ENCODE measurements around the gene CHST9.
"Not testable (repeated sequence)": the region's sequence is repeated elsewhere in the genome, so short reads cannot be mapped to it uniquely, and the experiment has no call there.

Gene CHST9

DNA sequence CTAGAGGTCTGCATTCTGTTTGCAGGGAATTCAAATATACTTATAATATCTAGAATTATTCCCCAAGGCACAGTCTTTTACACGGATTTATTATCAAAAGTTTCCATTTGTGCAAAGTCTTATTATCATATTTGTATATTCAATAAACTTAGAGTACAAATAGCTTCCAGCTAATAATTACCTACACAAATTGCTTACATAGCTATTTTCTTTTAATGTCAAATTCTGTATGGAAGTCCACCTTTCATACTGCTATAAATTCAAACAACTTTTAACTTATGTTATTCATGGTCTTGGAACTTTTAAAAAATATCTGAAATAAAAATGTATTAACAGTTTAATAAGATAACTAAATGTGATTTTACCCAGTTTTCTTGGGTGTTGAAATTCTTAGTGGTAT, 13.1 kb downstream of the CHST9 start:
- no peak for DNase-seq

DNA sequence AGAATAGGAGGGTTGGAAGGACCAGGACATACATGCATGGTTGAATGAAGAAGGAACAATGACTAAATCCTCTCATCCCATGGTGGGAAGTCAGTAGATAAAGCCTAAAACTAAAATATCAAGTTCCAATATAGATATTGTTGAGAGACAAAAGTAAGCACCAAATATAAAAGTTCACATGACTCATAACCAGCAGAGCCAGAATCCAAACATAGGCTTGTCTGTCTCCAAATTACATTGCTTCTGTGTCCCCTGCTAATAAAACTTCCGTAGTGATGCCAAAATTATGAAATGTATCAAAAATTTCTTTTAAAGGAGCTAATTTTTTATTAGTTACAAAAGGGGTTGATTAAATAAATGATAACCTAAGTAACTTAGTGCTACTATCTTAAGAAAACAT, 19.7 kb downstream of the CHST9 start:
- no peak for DNase-seq

DNA sequence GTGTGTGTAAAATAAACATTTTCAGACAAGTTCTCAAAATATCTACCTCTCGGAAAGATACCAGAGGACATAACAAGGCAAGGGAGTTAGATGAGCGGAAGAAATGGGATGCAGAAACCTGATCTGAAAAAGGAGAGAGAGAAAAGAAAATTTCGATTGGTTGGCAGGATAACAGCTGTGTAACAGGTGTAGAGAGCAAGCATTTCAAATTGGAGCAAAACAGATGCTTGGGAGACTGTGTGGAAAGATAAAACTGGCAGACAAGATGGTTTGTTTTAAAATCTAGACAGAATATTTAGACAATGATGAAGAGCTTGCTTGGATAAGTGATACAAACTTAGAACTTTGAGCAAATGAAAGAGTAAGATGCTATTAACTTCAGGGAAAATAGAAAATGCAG, 20.2 kb downstream of the CHST9 start:
- no peak for DNase-seq

DNA sequence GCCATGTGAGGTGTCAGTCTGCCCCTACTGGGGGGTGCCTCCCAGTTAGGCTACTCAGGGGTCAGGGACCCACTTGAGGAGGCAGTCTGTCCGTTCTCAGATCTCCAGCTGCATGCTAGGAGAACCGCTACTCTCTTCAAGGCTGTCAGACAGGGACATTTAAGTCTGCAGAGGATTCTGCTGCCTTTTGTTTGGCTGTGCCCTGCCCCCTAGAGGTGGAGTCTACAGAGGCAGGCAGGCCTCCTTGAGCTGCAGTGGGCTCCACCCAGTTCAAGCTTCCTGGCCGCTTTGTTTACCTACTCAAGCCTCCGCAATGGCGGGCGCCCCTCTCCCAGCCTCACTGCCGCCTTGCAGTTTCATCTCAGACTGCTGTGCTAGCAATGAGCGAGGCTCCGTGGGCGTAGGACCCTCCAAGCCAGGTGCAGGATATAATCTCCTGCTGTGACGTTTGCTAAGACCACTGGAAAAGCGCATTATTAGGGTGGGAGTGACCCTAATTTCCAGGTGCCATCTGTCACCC, 21.9 kb downstream of the CHST9 start:
- DNase-seq, result not testable (repeated sequence)

DNA sequence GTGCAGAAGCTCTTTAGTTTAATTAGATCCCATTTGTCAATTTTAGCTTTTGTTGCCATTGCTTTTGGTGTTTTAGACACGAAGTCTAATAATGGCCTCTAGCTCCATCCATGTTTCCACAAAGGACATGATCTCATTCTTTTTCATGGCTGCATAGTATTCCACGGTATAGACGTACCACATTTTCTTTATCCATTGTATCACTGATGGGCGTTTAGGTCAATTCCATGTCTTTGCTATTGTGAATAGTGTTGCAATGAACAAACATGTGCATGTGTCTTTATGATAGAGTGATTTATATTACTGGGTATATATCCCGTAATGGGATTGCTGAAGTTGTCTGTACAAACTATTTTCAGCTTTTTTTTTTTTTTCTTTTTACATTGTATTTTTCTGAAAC, 35.9 kb downstream of the CHST9 start:
- not testable (repeated sequence) for DNase-seq

DNA sequence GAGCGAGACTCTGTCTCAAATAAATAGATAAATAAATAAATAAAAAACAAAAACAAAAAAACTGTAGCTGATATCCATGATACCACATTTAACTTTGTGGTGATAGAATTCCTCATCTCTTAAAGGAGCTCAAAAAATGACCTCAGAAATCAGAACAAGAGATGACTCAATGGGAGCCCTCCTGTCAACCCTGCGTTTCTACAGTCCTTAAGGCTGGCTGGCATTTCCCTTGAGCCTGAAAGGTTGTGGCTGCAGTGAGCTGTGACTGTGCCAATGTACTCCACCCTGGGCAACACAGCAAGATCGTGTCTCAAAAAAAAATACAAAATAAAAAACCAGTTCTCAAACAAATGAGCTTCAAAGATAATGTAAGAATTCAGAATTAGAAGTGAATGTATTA, 40.4 kb downstream of the CHST9 start:
- DNase-seq, result no peak

DNA sequence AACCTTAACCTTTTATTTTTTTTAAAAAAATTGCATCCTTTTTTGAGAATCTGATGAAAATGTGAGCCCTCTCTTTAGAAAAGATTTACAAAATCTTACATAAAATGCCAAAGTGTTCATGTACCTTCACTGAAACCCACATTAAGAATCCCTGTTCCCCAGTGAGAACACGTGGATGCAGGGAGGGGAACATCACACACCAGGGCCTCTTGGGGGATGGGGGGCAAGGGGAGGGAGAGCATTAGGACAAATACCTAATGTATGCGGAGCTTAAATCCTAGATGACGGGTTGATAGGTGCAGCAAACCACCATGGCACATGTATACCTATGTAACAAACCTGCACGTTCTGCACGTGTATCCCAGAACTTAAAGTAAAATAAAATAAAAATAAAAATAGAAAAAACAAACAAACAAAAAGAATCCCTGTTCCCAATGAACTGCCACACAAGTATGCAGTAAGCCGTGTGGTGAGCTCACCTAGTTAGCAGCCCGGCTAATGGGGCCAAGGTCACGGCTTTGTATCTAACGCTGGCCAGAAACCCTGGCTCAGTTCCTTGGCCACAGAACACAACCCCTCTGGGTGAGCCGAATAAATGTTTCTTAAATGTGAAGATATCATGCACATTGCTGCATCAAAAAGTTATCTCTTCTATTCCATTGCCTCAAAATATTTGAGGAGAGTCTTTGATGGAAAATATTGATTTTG, 41.4 kb downstream of the CHST9 start:
- no peak for DNase-seq

DNA sequence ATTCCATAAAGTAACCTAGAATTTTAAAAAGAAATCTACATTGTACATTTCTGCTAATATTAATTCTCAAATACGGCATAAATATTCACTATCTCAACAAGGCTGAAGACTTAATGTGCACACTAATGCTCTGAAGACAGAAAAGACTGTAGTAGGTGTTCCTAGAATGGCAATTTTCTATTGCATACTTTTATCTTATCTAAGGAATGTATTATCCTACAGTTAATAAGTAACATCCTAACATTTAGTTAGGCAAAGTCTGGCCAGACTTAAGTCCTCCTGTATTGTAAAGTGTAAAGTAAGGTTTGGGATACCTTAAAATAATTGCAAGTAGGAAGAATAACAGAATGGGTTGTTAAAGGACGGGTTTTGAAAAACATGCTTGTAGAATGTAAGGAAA, 42.2 kb downstream of the CHST9 start:
- no peak for DNase-seq

DNA sequence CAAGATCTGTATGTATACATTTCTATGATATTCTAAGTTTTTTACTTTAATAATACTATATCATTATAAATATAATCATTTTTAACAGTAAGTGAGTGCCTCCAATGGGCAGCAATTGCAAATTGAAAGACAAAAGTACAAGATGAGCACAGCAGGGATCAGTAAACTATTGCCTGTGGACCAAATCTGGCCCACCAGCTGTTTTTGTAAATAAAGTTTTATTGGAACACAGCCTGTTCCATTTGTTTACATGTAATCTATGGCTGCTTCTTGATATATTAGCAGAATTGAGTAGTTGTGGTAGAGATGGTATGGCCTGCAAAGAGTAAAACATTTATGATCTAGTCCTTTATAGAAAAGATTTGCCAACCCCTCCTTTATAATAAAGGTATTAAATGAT, 43.2 kb downstream of the CHST9 start:
- no peak for DNase-seq

DNA sequence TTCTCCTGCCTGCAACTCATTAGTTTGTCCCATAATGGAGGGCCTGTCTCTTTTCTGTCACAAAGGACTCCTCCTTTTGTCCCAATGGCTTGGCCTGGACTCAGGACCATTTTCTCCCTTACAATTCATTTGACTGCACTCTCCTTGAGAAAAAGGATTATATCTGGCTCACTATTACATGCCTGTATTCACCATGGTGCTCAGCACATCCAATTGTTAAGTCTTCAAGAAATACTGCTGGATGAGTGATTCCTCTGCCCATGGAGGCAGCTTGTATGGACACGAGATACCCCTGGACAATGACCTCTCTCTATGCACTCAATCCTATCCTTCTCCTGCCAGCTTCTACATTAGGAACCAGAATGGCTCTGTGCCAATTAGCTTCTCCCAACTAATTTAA, 47.0 kb downstream of the CHST9 start:
- no peak for DNase-seq

DNA sequence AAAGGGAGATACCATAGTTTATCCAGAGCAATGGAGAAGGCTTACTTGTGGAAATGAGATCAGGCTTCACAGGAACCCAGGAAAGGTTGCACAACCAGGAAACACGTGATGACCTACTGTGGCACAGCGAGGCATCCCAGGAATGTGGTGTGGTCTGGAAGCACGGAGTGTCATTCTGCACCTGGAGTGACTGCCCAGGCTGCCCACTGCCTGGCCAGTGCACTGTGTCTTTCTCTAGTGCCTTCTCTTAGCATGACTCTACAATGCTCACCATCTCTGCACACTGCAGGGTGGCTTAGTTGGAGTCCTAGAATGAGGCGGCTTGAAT, 48.9 kb downstream of the CHST9 start:
- DNase-seq, result no peak

DNA sequence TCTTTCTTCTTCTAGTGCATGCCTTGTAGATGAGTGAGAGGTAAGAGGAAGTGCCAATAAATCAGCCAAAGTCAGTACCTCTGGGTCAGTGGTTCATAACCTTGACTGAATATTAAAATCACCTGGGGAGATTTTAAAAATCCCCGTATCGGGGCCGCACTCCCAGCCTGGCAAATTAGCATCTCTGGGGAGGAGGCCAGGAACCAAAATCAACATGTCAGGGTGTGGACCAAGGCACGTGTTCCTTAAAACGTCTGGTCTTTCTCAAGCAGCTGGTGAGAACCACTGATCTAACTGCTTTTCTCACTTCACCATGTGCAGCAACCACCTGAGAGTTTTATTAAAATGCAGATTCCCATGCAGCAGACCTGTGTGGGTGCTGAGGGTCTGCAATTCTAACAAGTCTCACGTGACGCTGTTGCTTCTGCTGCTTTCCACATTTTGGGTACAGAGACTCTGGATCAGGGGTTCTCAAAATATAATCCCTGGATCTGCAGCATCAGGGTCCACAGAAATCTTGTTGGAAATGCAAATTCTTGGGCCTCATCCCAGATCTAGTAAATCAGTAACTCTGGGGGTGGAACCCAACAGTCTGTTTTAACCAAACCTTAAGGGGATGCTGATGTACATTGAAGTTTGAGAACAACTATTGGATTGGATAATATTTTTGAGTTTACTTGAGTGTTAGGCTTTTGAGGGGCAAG, 49.5 kb downstream of the CHST9 start:
- no peak for DNase-seq

DNA sequence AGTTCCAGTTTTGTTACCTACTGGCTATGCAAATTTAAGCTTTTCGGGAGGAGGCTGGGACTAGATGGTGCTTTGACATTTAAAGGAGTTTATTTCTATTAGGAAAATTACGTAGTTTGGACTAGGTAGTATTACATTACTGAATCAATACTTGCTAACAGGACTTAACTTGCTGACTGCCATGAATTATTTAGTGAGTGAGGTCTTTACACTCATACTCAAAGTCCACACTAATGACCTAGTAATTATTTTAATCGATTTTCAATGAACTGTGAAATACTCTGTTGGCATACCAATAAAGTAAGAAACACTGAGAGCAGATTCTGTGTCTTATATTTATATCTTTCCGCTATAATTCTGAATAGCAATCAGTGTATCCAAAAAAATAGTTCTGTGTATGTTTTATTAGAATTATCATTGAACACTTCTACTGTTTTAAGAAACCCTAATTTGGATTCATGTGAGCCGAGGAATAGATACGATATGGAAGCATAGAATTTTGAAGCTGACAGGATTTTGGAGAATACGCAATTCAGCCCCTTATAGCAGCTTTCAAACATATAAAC, 55.0 kb downstream of the CHST9 start:
- DNase-seq, result no peak

DNA sequence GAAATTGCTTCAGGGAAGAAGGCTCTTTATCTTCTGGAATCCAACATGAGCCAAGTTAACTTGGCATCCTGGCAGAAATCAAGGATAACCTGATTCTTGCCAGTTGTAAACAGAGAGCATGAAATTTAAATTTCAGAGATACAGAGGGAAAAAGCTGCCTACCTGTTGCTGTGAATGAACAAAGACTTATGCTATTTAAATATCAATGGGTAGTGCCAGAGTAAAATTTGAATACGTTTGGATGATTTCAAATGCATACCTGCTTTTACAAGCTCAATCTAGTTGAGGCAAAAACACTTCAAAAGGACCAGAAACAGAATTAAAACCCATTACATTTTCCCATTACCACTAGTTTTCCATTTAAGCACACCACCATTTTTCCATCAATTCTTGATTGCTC, 60.9 kb downstream of the CHST9 start:
- no peak for DNase-seq

DNA sequence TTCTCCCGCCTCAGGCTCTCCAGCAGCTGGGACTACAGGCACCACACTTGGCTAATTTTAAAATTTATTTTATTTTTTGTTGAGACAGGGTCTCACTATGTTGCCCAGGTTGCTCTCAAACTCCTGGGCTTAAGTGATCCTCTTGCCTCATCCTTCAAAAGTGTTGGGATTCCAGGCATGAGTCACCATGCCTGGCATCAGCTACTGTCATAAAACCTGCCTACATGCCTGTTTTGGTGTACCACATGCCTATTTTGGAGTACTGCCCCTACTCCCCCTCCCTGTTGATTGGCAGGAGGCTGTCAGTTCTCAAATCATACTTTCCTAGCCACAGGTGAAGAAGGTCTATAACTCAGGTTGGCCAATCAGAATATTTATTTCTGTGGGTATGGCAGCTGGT, 64.0 kb downstream of the CHST9 start:
- no peak for DNase-seq

DNA sequence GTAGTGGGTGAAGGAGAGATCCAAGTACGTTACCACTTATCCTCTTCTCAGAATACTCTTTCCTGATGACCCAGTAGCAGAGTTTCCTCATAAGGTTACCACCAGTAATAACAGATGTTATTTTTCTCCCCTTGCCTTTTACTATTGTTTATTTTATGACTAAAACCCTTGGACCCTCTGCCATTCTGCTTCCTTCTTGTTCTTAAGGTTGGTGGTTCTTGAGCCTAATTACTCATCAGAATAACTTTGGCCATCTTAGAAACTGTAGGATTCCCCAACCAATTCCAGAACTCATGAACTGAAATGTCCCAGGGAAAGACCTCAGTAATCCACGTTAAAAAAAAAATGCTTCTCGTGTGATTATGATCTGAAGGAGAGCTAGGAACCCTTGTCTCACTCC, 64.9 kb downstream of the CHST9 start:
- DNase-seq, result no peak

DNA sequence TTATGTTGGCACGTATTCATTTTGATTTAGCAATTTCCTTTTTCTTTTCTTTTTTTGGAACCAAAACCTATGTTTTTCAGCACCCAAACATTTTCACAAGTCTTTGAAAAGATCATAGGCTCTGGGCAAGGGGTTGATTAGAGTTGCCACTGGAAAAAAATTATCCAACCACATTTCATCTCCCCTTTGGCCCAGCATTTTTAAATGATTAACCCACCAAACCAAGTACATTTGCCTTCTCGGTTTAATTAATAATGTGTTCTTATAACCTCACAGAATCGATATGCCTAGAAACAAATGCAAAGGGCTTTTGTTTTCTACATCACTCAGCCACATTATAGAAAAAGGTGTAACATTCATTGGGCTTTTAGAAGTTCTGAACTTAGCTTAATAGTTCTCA, 66.1 kb downstream of the CHST9 start:
- DNase-seq, result no peak

DNA sequence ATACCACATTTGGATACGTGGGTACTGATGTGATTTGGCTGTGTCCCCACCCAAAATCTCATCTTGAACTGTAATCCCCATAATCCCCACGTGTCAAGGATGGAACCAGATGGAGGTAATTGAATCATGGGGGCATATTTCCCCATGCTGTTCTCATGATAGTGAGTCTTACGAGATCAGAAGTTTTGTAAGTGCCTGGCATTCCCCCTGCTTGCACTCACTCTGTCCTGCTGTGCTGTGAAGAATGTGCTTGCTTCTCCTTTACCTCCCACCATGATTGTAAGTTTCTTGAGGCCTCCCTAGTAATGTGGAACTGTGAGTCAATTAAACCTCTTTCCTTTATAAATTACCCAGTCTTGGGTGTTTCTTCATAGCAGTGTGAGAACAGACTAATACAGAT, 70.3 kb downstream of the CHST9 start:
- DNase-seq, result no peak

DNA sequence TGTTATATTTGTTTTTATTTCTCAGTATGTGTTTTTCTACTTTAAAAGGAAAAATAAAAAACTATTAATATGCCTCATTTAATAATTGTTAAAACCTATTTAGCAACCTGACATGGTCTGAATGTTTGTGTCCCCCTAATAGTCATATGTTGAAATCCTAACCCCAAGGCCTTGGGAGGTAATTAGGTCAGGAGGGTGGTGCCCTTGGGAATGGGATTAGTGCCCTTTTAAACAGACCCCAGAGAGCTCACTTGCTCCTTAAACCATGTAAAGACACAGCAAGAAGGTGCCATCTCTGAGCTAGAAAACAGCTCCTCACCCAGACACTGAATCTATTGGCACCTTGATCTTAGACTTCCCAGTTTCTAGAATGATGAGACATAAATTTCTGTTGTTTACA, 71.8 kb downstream of the CHST9 start:
- no peak for DNase-seq

DNA sequence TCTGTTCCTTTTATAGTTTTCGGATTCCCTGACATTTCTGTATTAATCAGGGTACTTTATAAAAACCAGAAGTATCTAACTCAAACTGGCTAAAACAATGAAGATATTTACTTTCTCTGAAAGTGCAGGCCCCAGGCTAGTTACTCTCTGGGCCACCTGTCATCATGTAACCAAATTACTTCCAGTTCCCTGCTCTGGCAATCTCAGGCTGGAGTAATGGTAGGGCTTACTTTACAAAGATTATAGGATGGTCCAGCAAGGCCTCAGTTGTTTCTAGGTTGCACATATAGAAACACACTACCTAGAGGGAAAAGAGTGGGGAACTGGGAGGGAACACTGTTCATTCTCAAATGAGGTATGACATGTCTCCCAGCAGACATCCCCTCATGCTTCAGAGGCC, 74.8 kb downstream of the CHST9 start:
- DNase-seq, result no peak

DNA sequence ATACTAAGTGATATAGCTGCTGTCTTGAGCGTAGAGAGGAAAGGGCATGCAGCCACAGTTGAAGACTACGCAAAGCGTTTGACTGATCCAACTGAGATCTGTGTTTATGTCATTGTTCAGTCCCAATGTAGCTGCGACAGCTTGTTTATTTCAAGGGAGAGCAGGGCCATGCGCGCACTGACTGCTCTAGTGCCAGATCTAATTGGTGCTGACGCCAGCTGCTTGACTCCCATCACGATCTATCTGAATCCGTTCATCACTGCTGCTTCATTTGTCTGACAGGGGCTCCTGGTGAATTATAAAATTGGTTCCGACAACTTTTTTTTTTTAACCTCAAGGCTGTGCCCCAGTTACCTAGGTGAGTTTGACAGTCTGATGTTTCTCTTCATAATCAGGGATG, 75.7 kb downstream of the CHST9 start:
- no peak for DNase-seq

DNA sequence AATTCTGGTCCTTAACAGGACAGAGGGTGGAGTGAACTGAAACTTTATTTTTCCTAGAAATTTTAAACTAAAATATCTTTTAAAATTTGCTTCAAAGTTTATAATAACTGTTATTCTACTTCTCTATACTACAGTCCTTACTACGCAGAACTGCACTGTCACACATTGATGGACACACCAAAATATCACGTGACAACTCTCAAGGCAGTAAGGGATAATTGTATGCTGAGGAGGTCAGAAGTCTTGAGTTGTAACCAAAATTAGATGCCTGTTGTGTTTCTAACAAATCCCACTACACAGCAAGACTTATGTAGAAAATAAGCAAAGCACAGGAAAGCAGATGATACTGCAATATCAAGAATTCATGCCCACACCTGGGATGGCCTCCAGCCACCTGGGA, 76.3 kb downstream of the CHST9 start:
- DNase-seq, result no peak

DNA sequence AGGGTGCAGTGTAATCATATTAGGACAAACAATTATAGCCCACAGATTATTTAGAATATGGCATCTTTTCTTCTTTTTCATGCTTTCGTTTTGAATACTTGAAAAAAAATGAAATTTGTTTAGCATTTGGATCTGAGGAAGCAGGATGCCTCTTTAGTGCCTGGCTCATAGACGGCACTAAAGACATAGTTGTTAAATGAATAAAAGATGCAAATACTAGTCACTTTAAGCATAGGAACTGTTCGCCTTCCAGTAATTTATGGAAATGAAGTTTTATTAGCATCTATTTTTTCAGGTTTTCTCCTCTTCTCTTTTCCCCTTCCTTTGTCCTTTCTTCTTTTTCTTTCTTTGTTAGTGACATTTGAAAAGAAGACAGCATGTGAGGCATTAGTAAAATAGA, 80.4 kb downstream of the CHST9 start:
- no peak for DNase-seq

DNA sequence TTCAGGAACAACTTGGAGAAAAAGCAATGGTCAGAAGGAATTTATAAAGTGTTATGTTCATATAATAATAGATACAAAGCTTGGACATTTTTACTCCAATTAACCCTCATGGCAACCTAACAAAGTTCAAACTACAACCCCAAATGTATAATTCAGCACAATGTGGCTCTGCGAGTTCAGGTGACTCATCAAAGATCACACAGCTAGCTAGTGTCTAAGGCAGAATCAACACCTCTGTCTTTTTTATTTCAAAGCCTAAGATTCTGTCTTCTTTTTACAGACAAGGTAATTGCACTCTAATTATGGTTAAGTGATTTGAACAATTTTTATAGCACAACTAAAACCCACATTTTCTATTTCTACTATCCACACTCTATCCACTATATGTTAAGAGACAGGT, 90.5 kb downstream of the CHST9 start:
- no peak for DNase-seq

DNA sequence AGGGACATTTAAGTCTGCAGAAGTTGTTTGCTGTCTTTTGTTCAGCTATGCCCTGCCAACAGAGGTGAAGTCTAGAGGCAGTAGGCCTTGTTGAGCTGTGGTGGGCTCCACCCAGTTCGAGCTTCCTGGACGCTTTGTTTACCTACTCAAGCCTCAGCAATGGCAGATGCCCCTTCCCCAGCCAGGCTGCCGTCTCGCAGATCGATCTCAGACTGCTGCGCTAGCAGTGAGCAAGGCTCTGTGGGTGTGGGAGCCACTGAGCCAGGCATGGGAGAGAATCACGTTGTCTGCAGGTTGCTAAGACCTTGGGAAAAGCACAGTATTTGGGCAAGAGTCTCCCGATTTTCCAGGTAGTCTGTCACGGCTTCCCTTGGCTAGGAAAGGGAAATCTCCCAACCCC, 91.8 kb downstream of the CHST9 start:
- DNase-seq, result not testable (repeated sequence)
